ENCODE results near the gene MATK. TPM values are rescaled to one million over a fixed set of nuclear protein-coding genes. Genes with fewer than 3 reads are reported as not detected.

MATK gene
- total RNA-seq, 2 donors from 2014 or later = 5.7 to 5.8 TPM

DNA sequence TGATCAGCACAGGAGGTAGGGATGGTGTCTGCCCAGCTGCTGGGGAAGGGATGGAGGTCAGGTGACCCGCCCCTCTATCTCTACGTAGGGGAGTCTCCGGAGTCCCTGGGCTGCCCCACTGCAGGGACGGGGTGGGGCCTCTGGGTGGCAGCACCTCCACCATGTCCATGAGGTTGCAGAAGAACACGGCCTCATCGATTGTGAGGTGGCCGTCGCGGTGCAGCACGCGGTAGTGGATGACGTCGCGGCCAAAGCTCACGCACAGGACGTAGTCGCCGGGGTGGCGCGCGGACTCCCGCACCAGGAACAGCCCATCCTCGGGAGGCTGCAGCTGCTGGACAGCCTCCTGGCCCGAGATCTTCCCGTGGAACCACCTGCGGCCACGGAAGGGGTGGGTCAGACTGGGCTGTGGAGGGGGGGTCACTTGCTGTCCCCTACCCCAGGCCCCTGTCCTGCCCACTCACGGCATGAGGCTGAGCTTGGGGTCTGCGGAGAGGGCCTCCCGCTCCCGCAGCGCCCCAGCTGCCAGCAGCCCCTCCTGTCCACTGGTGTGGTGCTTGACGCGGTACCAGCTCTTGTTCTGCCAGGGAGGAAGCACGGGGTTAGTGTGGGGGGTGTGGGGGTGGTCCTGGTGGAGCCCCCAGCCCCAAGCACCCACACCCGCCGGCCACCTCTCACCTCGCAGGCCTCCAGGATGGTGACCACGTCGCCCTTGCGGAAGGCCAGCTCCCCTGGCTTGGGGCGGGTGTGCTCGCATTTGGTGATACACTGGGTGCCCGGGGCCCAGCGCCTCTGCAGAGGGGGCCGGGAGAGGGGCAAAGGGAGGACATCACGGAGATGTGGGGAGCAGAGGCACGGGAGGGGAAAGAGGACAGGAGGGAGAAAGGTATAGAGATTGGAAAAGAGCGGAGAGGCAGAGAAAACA lies 2.3 kb downstream of the MATK start:
- peaks cover 51% of the 10 kb centered on the region for H3K27me3 Mint-ChIP-seq (ENCODE audit: insufficient read depth)
- peaks cover 30% of the 10 kb centered on the region for H3K27me3 ChIP-seq (ENCODE audit: control insufficient read depth, insufficient read depth, low read length, poor library complexity, severe bottlenecking)
- no peaks in the 10 kb centered on the region for H3K36me3 ChIP-seq (ENCODE audit: control insufficient read depth, insufficient read depth, low read length)
- H3K9me3 ChIP-seq (ENCODE audit: control insufficient read depth, low read length) = peaks cover 20% of the 10 kb centered on the region
- TF ChIP-seq, protein P1, sequence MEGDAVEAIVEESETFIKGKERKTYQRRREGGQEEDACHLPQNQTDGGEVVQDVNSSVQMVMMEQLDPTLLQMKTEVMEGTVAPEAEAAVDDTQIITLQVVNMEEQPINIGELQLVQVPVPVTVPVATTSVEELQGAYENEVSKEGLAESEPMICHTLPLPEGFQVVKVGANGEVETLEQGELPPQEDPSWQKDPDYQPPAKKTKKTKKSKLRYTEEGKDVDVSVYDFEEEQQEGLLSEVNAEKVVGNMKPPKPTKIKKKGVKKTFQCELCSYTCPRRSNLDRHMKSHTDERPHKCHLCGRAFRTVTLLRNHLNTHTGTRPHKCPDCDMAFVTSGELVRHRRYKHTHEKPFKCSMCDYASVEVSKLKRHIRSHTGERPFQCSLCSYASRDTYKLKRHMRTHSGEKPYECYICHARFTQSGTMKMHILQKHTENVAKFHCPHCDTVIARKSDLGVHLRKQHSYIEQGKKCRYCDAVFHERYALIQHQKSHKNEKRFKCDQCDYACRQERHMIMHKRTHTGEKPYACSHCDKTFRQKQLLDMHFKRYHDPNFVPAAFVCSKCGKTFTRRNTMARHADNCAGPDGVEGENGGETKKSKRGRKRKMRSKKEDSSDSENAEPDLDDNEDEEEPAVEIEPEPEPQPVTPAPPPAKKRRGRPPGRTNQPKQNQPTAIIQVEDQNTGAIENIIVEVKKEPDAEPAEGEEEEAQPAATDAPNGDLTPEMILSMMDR (conservative IDR thresholded peaks at IDR 0.05) = peak; percentile 70
- H3K9me3 Mint-ChIP-seq = peaks cover 21% of the 10 kb centered on the region
- H3K27ac Mint-ChIP-seq = no peak overlapping the region
- 61 to 76% methylated on average over 26 to 49 of the region's 49 CpGs for WGBS, 2 experiments (ENCODE audit: insufficient coverage in 1 of 2, insufficient read length in 1 of 2)
- H3K4me3 Mint-ChIP-seq = peak overlapping the region; percentile 55
- no peaks in the 10 kb centered on the region for H3K4me1 ChIP-seq (ENCODE audit: control insufficient read depth, insufficient read depth, low read length)
- H3K4me1 Mint-ChIP-seq = no peaks in the 10 kb centered on the region
- H3K36me3 Mint-ChIP-seq (ENCODE audit: low read depth) = peaks cover 9% of the 10 kb centered on the region
- no peak overlapping the region for H3K4me3 ChIP-seq (ENCODE audit: low read length)
- H3K9ac ChIP-seq (ENCODE audit: extremely low read depth, low read length, poor library complexity, severe bottlenecking) = no peak overlapping the region
- H3K27ac ChIP-seq (ENCODE audit: low read depth, low read length) = no peak overlapping the region
- peak; percentile 86 for DNase-seq

DNA sequence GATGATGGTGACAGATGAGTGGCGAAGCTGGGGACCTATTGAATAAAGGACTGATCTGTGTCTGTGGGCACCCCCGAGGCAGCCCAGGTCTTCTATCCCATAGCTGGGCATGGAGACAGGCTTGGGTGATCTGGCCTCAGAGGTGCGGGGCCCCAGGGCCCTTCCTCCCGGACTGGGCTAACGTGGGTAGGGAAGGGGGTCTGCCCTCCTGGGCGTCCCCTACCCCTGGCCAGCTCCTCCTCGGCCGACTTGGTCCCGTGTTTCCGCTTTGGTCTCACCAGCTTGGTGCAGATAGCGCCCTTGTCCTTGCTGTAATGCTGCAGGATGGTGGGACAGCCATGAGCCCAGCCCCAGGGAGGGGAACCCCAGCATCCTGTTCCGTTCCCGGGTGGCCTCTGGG lies 3.3 kb downstream of the MATK start:
- no peaks in the 10 kb centered on the region for H3K36me3 ChIP-seq (ENCODE audit: control insufficient read depth, insufficient read depth, low read length)
- H3K27me3 ChIP-seq (ENCODE audit: control insufficient read depth, insufficient read depth, low read length, poor library complexity, severe bottlenecking) = peaks cover 30% of the 10 kb centered on the region
- peak; percentile 37 for DNase-seq
- H3K4me3 ChIP-seq (ENCODE audit: low read length) = no peak overlapping the region
- Mint-ChIP-seq H3K4me1 (no peaks in the 10 kb centered on the region), H3K27ac (no peak overlapping the region), H3K27me3 (ENCODE audit: insufficient read depth) (peaks cover 51% of the 10 kb centered on the region), H3K4me3 (no peak overlapping the region), H3K36me3 (ENCODE audit: low read depth) (peaks cover 9% of the 10 kb centered on the region), H3K9me3 (peaks cover 21% of the 10 kb centered on the region)
- WGBS, 2 experiments (ENCODE audit: insufficient coverage in 1 of 2, insufficient read length in 1 of 2) = 91 to 95% methylated on average over 6 to 13 of the region's 13 CpGs
- TF ChIP-seq, protein P1 (conservative IDR thresholded peaks at IDR 0.05) = no peak
- no peak overlapping the region for H3K27ac ChIP-seq (ENCODE audit: low read depth, low read length)
- H3K4me1 ChIP-seq (ENCODE audit: control insufficient read depth, insufficient read depth, low read length) = no peaks in the 10 kb centered on the region
- H3K9me3 ChIP-seq (ENCODE audit: control insufficient read depth, low read length) = peaks cover 20% of the 10 kb centered on the region
- no peak overlapping the region for H3K9ac ChIP-seq (ENCODE audit: extremely low read depth, low read length, poor library complexity, severe bottlenecking)

DNA sequence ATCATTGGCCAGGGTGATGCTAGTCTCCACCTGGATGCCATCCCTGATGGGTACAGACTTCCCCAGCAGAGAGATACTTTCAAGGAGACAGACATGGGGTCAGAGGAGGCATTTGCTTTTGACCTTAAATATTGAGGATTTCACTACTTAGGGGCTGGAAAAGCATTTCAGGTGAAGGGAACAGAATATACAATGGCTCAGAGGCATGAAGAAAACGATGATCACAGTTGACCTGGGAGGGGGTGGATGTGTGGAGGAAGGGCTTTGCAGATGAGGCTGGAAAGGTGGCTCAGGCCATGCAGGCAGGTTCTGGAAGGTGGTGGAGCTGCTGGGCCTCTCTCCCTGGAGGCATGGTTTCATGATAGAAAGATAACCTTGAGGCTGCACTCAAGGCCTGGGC lies 3.9 kb downstream of the MATK start:
- Histone ChIP-seq H3K27me3 (ENCODE audit: control insufficient read depth, insufficient read depth, low read length, poor library complexity, severe bottlenecking) (peaks cover 30% of the 10 kb centered on the region), H3K9me3 (ENCODE audit: control insufficient read depth, low read length) (peaks cover 20% of the 10 kb centered on the region), H3K4me3 (ENCODE audit: low read length) (no peak overlapping the region), H3K9ac (ENCODE audit: extremely low read depth, low read length, poor library complexity, severe bottlenecking) (no peak overlapping the region), H3K36me3 (ENCODE audit: control insufficient read depth, insufficient read depth, low read length) (no peaks in the 10 kb centered on the region), H3K4me1 (ENCODE audit: control insufficient read depth, insufficient read depth, low read length) (no peaks in the 10 kb centered on the region), H3K27ac (ENCODE audit: low read depth, low read length) (no peak overlapping the region)
- Mint-ChIP-seq H3K27ac (no peak overlapping the region), H3K27me3 (ENCODE audit: insufficient read depth) (peaks cover 48% of the 10 kb centered on the region), H3K4me3 (no peak overlapping the region), H3K4me1 (no peaks in the 10 kb centered on the region), H3K9me3 (peaks cover 21% of the 10 kb centered on the region), H3K36me3 (ENCODE audit: low read depth) (peaks cover 9% of the 10 kb centered on the region)
- no peak for DNase-seq
- TF ChIP-seq, protein P1 (conservative IDR thresholded peaks at IDR 0.05) = no peak
- 91 to 100% methylated on average over 1 of the region's 1 CpG for WGBS, 2 experiments (ENCODE audit: insufficient coverage in 1 of 2, insufficient read length in 1 of 2)
